Measurements from ENCODE around the gene ASPG. TPM values are rescaled to one million over a fixed set of nuclear protein-coding genes. Genes with fewer than 3 reads are reported as not detected.

ASPG gene
- total RNA-seq, 2 experiments from 2014 or later = not detected

DNA sequence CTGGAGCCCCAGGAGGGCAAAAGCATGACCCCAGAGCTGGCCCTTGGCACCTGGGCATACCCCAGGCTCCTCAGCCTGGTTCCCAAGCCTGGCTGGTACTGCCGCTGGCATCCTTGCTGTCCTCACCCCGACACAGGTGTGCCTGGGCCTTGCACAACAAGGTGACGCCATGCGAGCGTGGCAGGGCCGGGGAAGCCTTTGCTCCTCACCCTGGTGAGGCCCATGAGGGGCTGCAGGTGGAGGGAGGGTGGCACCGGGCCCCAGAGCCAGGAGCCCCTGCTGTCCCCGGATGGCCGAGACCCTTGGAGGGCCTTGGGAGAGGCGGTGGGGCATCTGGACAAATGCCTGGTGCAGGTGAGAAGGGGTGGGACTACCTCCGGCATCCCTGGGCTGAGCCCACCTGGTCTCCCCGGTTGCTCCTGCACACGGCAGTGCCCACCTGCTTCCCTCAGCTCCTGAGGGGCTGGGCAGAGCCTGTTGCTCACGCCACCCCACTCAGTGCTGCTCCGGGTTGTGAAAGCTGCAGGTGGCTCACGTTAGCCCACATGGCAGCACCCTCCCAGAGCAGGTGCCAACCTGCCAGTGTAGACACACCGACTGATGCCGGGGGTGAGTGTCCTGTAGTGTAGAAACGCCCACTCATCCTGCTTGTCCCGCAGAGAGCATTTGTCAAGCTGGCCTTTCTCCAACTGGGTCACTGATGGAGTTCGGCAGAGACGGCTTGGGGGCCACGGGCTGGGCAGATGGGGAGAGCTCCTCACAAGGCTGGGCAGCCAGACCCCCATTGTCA is 28.3 kb downstream of the ASPG start:
- intact Hi-C loops (cut with micrococcal nuclease; ENCODE audit: unreplicated experiment) = no loop called here
- Histone ChIP-seq H3K36me3 (ENCODE audit: insufficient read depth, low read length) (no peaks in the 10 kb centered on the region), H3K27ac (ENCODE audit: low read depth, low read length, poor library complexity, severe bottlenecking) (no peak overlapping the region), H3K9me3 (ENCODE audit: low read length) (no peaks in the 10 kb centered on the region), H2AFZ (ENCODE audit: low read length) (no peak overlapping the region), H3K4me3 (ENCODE audit: low read depth, low read length, poor library complexity, severe bottlenecking) (no peak overlapping the region), H3K4me1 (ENCODE audit: insufficient read depth, low read length, poor library complexity, severe bottlenecking) (no peaks in the 10 kb centered on the region), H4K20me1 (ENCODE audit: insufficient read depth, low read length) (no peaks in the 10 kb centered on the region), H3K79me2 (ENCODE audit: insufficient read depth, low read depth, low read length) (no peaks in the 10 kb centered on the region), H3K9me2 (ENCODE audit: insufficient read depth, low read length) (no peaks in the 10 kb centered on the region), H3K4me2 (ENCODE audit: low read length) (no peak overlapping the region)
- ChIA-PET POLR2A (interaction anchor here (0.6 kb wide), 2 partner anchors 42 to 526 kb away, joined by 3 to 4 read pairs; no protein-coding TSS in a partner anchor), CTCF (ENCODE audit: unreplicated experiment) (no interaction called here)
- TF ChIP-seq, protein P1, sequence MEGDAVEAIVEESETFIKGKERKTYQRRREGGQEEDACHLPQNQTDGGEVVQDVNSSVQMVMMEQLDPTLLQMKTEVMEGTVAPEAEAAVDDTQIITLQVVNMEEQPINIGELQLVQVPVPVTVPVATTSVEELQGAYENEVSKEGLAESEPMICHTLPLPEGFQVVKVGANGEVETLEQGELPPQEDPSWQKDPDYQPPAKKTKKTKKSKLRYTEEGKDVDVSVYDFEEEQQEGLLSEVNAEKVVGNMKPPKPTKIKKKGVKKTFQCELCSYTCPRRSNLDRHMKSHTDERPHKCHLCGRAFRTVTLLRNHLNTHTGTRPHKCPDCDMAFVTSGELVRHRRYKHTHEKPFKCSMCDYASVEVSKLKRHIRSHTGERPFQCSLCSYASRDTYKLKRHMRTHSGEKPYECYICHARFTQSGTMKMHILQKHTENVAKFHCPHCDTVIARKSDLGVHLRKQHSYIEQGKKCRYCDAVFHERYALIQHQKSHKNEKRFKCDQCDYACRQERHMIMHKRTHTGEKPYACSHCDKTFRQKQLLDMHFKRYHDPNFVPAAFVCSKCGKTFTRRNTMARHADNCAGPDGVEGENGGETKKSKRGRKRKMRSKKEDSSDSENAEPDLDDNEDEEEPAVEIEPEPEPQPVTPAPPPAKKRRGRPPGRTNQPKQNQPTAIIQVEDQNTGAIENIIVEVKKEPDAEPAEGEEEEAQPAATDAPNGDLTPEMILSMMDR (conservative IDR thresholded peaks at IDR 0.05; ENCODE audit: low read length) = no peak
- TF ChIP-seq EZH2phosphoT487 (IDR thresholded peaks at IDR 0.05; ENCODE audit: borderline replicate concordance, low read depth, low read length) = no peak
- no TSS peak for BruUV-seq (replicated peaks)
- no peak for DNase-seq (ENCODE audit: low spot score)

DNA sequence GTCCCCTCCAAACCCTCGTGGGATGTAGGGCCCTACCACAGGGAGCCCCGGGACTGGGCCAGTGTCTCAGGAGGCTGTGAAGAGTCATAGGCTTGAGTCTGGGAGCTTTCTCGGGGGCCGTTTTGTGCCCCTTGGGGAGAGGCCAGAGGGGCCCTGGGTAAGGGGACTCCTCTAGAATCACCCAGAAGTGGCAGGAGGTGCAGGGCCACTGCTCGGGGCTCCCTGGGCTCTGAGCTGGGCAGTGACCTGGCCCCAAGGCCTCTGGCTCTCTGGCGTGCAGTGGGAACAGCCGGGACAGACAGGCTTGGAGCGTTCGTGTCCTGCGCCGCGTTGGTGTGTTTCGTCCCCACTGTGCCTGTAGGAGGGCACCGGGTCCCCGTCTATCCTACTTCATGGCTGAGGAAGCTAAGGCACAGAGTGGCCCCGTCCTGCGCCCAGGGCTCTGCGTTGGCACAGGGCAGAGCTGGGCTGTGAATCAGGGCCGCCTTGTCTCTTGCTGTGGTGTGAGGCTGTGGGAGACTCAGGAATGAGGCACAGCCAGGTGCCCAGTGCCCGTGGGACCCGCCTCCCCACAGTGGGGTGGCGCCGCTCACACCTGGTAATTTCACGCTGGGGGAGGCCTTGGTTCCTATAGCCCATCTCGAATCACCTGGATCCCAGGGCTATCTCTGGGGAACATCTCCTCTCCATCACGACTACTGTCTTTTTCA is 29.1 kb downstream of the ASPG start:
- Histone ChIP-seq H3K27ac (ENCODE audit: low read depth, low read length, poor library complexity, severe bottlenecking) (no peak overlapping the region), H3K4me1 (ENCODE audit: insufficient read depth, low read length, poor library complexity, severe bottlenecking) (no peaks in the 10 kb centered on the region), H2AFZ (ENCODE audit: low read length) (no peak overlapping the region), H3K4me2 (ENCODE audit: low read length) (no peak overlapping the region), H3K79me2 (ENCODE audit: insufficient read depth, low read depth, low read length) (no peaks in the 10 kb centered on the region), H4K20me1 (ENCODE audit: insufficient read depth, low read length) (no peaks in the 10 kb centered on the region), H3K36me3 (ENCODE audit: insufficient read depth, low read length) (no peaks in the 10 kb centered on the region), H3K9me3 (ENCODE audit: low read length) (no peaks in the 10 kb centered on the region), H3K4me3 (ENCODE audit: low read depth, low read length, poor library complexity, severe bottlenecking) (no peak overlapping the region), H3K9me2 (ENCODE audit: insufficient read depth, low read length) (no peaks in the 10 kb centered on the region)
- BruUV-seq (replicated peaks) = no TSS peak
- no peak for DNase-seq (ENCODE audit: low spot score)
- ChIA-PET CTCF (ENCODE audit: unreplicated experiment) (no interaction called here), POLR2A (interaction anchor here (0.6 kb wide), 2 partner anchors 42 to 526 kb away, joined by 3 to 4 read pairs; no protein-coding TSS in a partner anchor)
- intact Hi-C loops (cut with micrococcal nuclease; ENCODE audit: unreplicated experiment) = no loop called here
- TF ChIP-seq EZH2phosphoT487 (IDR thresholded peaks at IDR 0.05; ENCODE audit: borderline replicate concordance, low read depth, low read length) = no peak
- TF ChIP-seq, protein P1 (conservative IDR thresholded peaks at IDR 0.05; ENCODE audit: low read length) = no peak

Measured in OCI-LY7 (cell line).